D721Med (cell line): Measurements from ENCODE around the gene TMEM165.

ENCODE experiments used
- DNase-seq: peaks from one replicate; pipeline ENCODE4 v3.0.0; 2011; ENCODE audit warnings: low spot score; ENCODE audit not compliant: insufficient read length
- FAIRE-seq: peaks from 2 replicates; lab custom pipeline; 2011; peaks lifted over from hg19 to GRCh38; lab: Jason Lieb, UNC
- CTCF ChIP-seq: IDR thresholded peaks from 2 replicates; pipeline ENCODE4 v1.5.1; 2012; ENCODE audit warnings: mild to moderate bottlenecking, control low read depth; ENCODE audit not compliant: insufficient read depth; ENCODE audit errors: missing control alignments

TMEM165 gene

GRCh38 chr4:55396308-55397125 is 760 bp downstream of the TMEM165 start:
- no peak for DNase-seq
- no peak for TF ChIP-seq CTCF
- FAIRE-seq: no peak

GRCh38 chr4:55397126-55397436 is 1.3 kb downstream of the TMEM165 start:
- no peak for FAIRE-seq
- TF ChIP-seq CTCF: no peak
- DNase-seq: no peak

GRCh38 chr4:55397520-55398321 is 2.0 kb downstream of the TMEM165 start:
- TF ChIP-seq CTCF: no peak
- FAIRE-seq: no peak
- no peak for DNase-seq

GRCh38 chr4:55398461-55398860 is 2.7 kb downstream of the TMEM165 start:
- no peak for TF ChIP-seq CTCF
- FAIRE-seq (no peak), DNase-seq (no peak)

- FAIRE-seq (no peak), DNase-seq (no peak)
- TF ChIP-seq CTCF: no peak
Measured at GRCh38 chr4:55398966-55399365, 3.2 kb downstream of the TMEM165 start.

- no peak for TF ChIP-seq CTCF
- no peak for FAIRE-seq
- DNase-seq: no peak
Measured at GRCh38 chr4:55399581-55399980, 3.8 kb downstream of the TMEM165 start.

- no peak for TF ChIP-seq CTCF
- DNase-seq (no peak), FAIRE-seq (no peak)
Measured at GRCh38 chr4:55405073-55405472, 9.3 kb downstream of the TMEM165 start.
